ENCODE data around the gene FAM156B.
"Not testable (repeated sequence)": the region's sequence is repeated elsewhere in the genome, so short reads cannot be mapped to it uniquely, and the experiment has no call there.

The FAM156B gene

DNA sequence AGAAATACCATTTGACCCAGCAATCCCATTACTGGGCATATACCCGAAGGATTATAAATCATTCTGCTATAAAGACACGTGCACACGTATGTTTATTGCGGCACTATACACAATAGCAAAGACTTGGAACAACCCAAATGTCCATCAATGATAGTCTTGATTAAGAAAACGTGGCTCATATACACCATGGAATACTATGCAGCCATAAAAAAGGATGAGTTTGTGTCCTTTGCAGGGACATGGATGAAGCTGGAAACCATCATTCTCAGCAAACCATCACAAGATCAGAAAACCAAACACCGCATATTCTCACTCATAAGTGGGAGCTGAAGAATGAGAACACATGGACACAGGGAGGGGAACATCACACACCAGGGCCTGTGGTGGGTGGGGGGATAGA is 33.1 kb downstream of the FAM156B start:
- DNase-seq, result not testable (repeated sequence)

DNA sequence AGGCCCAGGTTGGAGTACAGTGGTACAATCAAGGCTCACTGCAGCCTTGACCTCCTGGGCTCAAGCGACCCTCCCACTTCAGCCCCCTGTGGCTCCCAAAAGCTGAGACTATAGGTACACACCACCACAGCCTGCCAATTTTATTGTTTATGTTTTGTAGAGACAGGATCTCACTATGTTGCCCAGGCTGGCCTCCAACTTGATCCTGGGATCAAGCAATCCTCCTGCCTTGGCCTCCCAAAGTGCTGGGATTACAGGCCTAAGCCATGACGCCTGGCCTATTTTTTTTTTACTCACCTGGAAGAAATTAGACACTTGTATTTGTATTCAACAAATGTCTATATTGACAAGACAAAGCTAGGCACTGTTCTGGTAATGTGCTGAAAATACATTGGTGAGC is 36.1 kb downstream of the FAM156B start:
- DNase-seq, result no peak

DNA sequence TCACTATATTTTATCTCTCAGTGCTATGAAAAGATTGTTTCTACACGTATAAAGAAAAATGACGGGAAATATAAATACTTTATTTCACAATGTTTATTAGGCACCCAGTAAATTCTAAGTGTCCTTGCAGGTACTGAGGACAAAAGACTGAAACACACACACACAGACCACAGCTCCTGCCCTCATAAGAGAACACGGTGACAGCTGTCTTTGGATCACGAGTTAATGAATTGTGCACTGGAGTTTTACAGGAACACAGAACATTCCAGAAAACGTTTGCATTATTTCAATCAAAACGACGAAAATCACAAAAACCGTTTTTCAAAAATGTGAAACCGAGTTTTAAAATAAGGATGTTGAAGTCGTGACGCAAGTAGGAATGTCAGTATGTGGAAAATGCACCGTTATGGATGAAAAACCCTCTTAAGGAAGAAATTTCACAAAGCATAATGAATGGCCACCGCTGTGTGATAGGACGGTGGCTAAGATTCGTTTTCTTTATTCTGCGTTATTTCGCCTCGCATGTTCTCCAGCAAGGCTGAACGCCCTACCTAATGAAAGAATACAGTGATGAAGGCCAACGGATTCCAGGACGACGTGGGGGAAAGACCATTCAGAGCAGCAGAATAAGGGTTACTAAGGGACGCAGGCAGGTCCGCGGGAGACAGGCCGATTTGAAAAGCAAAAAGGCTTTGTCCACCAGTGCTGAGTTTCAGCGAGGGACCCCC is 37.0 kb downstream of the FAM156B start:
- DNase-seq, result no peak

DNA sequence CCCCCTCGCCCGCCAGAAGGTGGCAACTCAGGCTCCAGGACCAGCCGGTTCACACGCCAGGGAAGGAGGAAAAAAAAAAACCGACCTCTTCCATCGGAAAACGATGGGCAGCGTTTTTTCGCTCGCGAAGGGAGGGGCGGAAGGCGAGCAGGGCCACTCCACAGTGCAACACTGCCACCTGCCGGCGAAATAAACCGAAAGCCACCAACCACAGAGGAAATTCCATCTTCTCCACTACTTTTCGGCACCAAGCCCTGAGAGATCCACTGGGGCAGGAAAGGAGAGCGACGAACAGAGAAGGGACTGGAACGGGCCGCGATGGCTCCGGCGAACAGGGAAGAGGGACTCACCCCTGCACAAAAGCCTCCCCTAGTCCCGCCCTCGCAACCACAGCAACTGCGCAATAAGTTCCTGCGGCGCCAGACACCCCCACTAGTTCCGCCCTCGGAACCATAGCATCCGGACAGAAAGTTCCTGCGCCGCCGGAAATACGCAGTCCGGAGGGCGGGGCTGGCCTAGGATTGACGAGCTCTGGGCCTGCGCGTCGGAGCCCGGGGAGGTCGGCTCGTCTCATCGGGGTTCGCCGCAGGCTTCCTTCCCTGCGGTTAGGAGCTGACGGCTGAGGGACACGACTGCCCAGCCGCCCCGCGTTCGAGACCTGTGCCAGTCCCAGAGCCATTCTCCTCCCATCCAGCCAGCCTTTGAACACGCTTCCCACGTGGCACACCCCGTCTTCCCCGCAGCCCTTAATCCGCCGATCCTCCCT is 37.8 kb downstream of the FAM156B start:
- peak; percentile 78 for DNase-seq

DNA sequence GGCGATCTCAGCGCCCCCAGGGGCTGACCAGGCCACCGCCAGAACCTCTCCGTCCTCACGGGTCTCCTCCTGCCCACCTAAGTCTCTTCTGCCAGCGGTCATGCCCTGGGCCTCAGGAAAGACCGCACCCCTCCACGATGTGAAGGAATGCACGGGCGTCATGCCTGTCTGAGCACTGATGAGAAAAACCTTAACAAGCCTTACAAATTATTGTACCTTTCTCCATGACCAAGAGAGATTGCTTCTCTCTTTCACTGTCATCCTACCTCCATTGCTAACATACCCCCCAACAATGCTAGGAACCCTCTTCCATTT is 38.3 kb downstream of the FAM156B start:
- DNase-seq, result not testable (repeated sequence)

DNA sequence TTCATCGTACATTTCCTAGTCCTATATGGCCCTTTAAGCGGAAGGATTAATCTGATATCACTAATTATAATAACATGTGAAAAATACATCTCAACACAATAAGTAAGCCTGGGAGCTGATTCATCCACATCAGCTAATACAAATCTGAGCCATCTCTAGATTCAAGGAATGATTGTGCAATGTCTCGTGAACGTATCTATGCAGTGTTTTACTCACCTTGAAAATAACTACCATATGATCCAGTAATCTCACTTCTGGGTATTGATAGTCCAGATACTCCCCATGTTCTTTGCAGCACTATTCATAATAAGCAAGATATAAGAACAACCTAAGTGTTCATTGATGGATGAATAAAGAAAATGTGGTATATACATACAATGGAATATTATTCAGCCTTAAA is 43.6 kb downstream of the FAM156B start:
- not testable (repeated sequence) for DNase-seq

DNA sequence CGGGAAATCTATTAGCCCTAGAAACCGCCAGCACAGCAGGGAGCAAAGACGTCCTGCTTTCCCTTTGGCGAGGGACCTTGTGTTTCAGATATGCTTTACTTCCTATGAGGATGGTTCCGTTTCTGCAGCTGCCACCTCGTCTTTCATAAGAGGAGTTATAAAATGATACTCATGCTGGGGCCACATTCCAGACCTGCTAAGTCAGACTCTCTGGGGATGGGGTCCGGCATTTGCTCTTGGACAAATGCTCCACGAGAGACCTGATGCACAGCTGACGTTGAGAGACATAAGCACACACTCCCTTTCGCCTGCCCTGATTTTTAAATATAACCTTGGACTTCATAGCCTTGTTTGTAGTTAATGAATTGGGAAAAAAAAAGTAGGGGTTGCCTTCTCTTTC is 44.6 kb downstream of the FAM156B start:
- DNase-seq, result not testable (repeated sequence)

DNA sequence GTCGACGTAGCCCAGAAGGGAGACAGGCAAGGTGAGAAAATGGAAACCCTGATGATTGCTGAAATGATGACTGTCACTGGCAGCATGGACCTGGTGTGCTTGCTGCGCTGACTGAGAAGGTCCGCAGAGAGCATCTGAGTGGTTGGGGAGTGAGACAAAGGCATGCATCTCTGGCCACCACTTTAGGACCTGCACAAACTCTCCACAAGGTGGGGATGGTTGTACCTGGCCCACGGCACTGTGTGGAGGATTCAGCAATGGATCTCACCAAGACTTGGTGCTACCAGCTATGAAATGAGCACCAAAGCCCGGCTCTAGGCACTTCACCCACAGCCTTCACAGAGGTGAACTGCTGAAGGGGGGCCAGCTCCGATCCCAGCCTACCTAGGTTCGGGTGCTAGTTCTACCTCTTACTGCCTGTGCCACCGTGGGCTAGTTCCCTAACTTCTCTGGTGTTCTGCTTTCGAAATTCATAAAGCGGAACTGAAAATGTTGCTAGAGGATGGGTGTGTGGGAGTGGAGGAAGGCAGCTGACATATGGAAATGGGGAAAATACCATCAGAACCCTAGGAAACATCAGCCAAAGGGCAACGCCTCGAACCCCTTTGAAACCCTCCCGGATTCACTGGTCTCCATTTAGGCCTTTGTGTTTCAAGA is 48.8 kb downstream of the FAM156B start:
- not testable (repeated sequence) for DNase-seq

DNA sequence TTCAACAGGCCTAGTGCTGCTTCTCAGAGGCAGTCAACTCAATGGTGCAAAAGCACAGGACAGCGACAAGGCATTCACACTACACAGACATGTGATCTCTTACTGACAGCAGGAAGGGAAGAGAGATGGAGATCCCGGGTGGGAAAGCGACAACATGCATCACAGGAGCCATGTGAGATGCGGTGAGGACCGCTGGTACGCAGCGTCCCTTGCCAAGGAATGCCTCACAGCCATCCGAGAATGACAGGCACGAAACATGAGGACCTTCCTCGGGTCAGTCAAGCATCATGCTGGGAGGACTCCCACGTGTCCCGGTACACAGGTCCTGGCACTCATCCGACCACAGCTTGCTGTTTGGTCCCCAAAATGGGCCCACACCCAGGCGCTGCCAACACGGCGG is 50.4 kb downstream of the FAM156B start:
- not testable (repeated sequence) for DNase-seq

DNA sequence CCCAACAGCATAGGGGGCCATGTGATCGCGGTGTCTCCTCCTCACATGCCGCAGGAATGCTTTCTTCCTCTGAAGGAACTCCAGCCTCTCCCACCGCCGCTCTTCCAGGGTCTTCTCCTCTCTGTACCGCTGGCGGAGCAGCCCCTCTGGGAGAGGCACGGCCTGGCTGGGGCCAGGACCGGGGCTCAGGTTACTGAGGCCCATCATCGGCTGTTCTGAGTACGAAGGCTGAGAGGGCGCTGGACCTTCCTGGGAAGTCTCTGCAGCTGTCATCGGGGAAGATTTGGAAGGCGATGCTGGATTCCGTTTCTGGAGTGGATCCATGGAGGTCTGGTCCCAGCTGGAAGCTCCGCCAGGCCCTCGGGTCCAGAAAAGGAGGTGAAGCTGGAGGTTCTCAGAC is 51.1 kb downstream of the FAM156B start:
- DNase-seq, result not testable (repeated sequence)

DNA sequence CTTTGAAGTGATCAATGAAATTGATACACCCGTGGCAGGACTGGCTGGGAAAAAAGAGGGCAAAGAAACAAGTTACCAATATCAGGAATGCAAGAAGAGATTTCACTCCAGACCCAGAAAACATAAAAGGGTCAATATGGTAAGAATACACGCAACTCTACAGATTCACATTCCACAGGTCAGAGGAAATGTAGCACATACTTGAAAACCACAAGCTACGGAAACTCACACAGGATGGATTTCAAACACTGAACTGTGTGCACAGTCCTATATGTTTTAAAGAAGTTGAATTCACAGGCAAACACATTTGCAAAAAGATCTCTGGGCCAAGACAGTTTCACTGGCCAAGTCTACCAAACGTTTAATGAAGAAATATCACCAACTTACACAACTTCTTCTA is 52.2 kb downstream of the FAM156B start:
- DNase-seq, result not testable (repeated sequence)

DNA sequence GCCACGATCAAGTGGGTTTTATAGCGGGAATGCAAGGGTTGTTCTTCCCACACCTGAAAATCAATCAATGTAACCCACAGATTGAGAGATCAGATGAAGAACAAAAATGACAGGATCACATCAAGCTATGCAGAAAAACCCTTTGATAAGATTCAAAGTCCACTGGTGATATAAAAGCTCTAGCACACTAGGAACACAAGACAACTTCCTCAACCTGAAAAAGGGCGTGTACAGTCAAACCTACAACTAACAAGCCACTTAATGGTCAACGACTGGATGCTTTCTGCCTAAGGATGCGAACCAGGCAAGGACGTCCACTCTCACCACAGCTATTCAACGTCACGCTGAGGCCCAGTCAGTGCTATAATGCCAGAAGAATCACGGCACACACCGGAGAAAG is 52.8 kb downstream of the FAM156B start:
- not testable (repeated sequence) for DNase-seq
